ENCODE data around the gene TMEM18. TPM values are rescaled to one million over a fixed set of nuclear protein-coding genes. Genes with fewer than 3 reads are reported as not detected.

The TMEM18 gene
- total and polyA plus RNA-seq, 2 of the 13 experiments (the other 11 are each of a cell fraction or from before 2014, with no cell fraction given): 45.9 to 49.4 TPM

GRCh38 chr2:657766-658165 lies 19.4 kb downstream of the TMEM18 start:
- H3K4me2 ChIP-seq (ENCODE audit: low read depth, low read length): no peak overlapping the region
- FAIRE-seq: no peak
- no peak overlapping the region for H3K9ac ChIP-seq (ENCODE audit: insufficient read depth, low read depth, low read length)
- no peak overlapping the region for H3K4me3 ChIP-seq (replicated peaks in 1 of 3; ENCODE audit: insufficient read depth in 1 of 3, low read depth in 2 of 3, low read length in 3 of 3)
- H3K9me3 ChIP-seq (ENCODE audit: low read length): no peaks in the 10 kb centered on the region
- peak; percentile 28 for DNase-seq (ENCODE audit: low spot score)
- H3K36me3 ChIP-seq (replicated peaks in 1 of 2; ENCODE audit: control insufficient read depth in 1 of 2, insufficient read depth in 2 of 2, low read length in 2 of 2): no peaks in the 10 kb centered on the region
- peaks cover 7% of the 10 kb centered on the region; the same call in 1 of the 2 replicates for H3K4me1 ChIP-seq (ENCODE audit: insufficient read depth, low read length)
- POLR2A ChIA-PET: no interaction called here
- WGBS (ENCODE audit: low lambda C conversion rate): 27% methylated on average over 6 of the region's 6 CpGs
- no peaks in the 10 kb centered on the region for H4K20me1 ChIP-seq (ENCODE audit: insufficient read depth, low read length)
- CTCF ChIA-PET (ENCODE audit: low intra/inter-chr PET ratio, low total read pairs): no interaction called here
- intact Hi-C loops (cut with micrococcal nuclease; ENCODE audit: unreplicated experiment): no loop called here
- H3K79me2 ChIP-seq (ENCODE audit: insufficient read depth, low read length): no peaks in the 10 kb centered on the region
- H3K27ac ChIP-seq (ENCODE audit: extremely low read length, insufficient read depth, low read length): no peak overlapping the region
- ATAC-seq: peak; percentile 43; the same call in 2 of the 3 replicates
- in situ Hi-C loops (cut with HindIII; ENCODE audit: extremely low pct_ligation_motif_present, low pct_unique_long_range_greater_than_20kb): no loop called here
- peaks cover 2 to 16% of the 10 kb centered on the region in 2 experiments; a peak in 3 of 5 replicates for H3K27me3 ChIP-seq (ENCODE audit: control insufficient read depth in 1 of 2, insufficient read depth in 2 of 2, low read length in 2 of 2)
- no peak overlapping the region for H2AFZ ChIP-seq (ENCODE audit: low read length)
- BruUV-seq (replicated peaks): no TSS peak
- TF ChIP-seq MXD1 (CRISPR knock-in tag; IDR thresholded peaks at IDR 0.05) (no peak), RBM39 (IDR thresholded peaks at IDR 0.05; ENCODE audit: low read depth, low read length, poor library complexity, severe bottlenecking) (no peak), FOXP1 (IDR thresholded peaks at IDR 0.05) (no peak), FOXP1 (CRISPR knock-in tag; IDR thresholded peaks at IDR 0.05) (peak; percentile 19; the same call in 1 of the 2 replicates), EED (CRISPR knock-in tag; IDR thresholded peaks at IDR 0.05) (no peak), ARNT (IDR thresholded peaks at IDR 0.05) (no peak), JDP2 (CRISPR knock-in tag; IDR thresholded peaks at IDR 0.05; ENCODE audit: borderline replicate concordance) (no peak), U2AF1 (optimal IDR thresholded peaks at IDR 0.05; ENCODE audit: low read depth, low read length) (no peak), KLF11 (CRISPR knock-in tag; IDR thresholded peaks at IDR 0.05) (no peak), BCL6 (CRISPR knock-in tag; IDR thresholded peaks at IDR 0.05) (no peak), GABPA (IDR thresholded peaks at IDR 0.05; ENCODE audit: low read depth, low read length) (no peak), GABPA (CRISPR knock-in tag; IDR thresholded peaks at IDR 0.05; ENCODE audit: low read depth) (no peak), ZNF557 (CRISPR knock-in tag; IDR thresholded peaks at IDR 0.05) (no peak), BHLHE40 (IDR thresholded peaks at IDR 0.05; ENCODE audit: low read length) (peak; percentile 47; the same call in 1 of the 2 replicates), ZNF350 (CRISPR knock-in tag; IDR thresholded peaks at IDR 0.05; ENCODE audit: borderline replicate concordance, low read depth) (no peak), ONECUT2 (CRISPR knock-in tag; IDR thresholded peaks at IDR 0.05) (no peak), CEBPB (IDR thresholded peaks at IDR 0.05; ENCODE audit: borderline replicate concordance, low read depth, low read length) (peak; percentile 35; the same call in 1 of the 2 replicates), CBX1 (IDR thresholded peaks at IDR 0.05; ENCODE audit: low read depth) (no peak), UBTF (CRISPR knock-in tag; IDR thresholded peaks at IDR 0.05) (no peak)
- TF ChIP-seq, protein P1, sequence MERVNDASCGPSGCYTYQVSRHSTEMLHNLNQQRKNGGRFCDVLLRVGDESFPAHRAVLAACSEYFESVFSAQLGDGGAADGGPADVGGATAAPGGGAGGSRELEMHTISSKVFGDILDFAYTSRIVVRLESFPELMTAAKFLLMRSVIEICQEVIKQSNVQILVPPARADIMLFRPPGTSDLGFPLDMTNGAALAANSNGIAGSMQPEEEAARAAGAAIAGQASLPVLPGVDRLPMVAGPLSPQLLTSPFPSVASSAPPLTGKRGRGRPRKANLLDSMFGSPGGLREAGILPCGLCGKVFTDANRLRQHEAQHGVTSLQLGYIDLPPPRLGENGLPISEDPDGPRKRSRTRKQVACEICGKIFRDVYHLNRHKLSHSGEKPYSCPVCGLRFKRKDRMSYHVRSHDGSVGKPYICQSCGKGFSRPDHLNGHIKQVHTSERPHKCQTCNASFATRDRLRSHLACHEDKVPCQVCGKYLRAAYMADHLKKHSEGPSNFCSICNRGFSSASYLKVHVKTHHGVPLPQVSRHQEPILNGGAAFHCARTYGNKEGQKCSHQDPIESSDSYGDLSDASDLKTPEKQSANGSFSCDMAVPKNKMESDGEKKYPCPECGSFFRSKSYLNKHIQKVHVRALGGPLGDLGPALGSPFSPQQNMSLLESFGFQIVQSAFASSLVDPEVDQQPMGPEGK (CRISPR knock-in tag; IDR thresholded peaks at IDR 0.05): no peak

All from HepG2 (cell line).